Hepatocyte (in vitro differentiated cells): ENCODE data around the gene RREB1. TPM values are rescaled to one million over a fixed set of nuclear protein-coding genes. Genes with fewer than 3 reads are reported as not detected.
A peak's percentile ranks its signal among the peaks of the same experiment; 100 is the strongest.
"Not testable (repeated sequence)": the region's sequence is repeated elsewhere in the genome, so short reads cannot be mapped to it uniquely, and the experiment has no call there.

ENCODE experiments used
- DNase-seq: peaks from one replicate; pipeline ENCODE4 v3.0.0-alpha.2; 2016; ENCODE audit warnings: low spot score
- H2AFZ ChIP-seq: fragments of 200-600 bp; sonication (generic); 2 replicates; pipeline ENCODE4 v1.6.0; 2016; ENCODE audit warnings: antibody characterized with exemption, mild to moderate bottlenecking
- H3K27ac ChIP-seq: fragments of 200-600 bp; sonication (generic); 2 replicates; pipeline ENCODE4 v1.5.1; 2016; ENCODE audit warnings: mild to moderate bottlenecking
- H3K27me3 ChIP-seq: fragments of 200-600 bp; sonication (generic); 2 replicates; pipeline ENCODE4 v1.6.1; 2016
- H3K36me3 ChIP-seq: fragments of 200-600 bp; sonication (generic); replicated peaks from 2 replicates; pipeline ENCODE4 v1.5.1; 2016; ENCODE audit warnings: low read depth; ENCODE audit not compliant: insufficient read depth
- H3K4me1 ChIP-seq: fragments of 200-600 bp; sonication (generic); 2 replicates; pipeline ENCODE4 v1.5.1; 2016; ENCODE audit warnings: mild to moderate bottlenecking, moderate library complexity; ENCODE audit not compliant: insufficient read depth
- H3K4me2 ChIP-seq: fragments of 200-600 bp; sonication (generic); 2 replicates; pipeline ENCODE4 v1.6.0; 2016
- H3K4me3 ChIP-seq: fragments of 200-600 bp; sonication (generic); 2 replicates; pipeline ENCODE4 v1.5.1; 2016; ENCODE audit warnings: mild to moderate bottlenecking
- H3K79me2 ChIP-seq: fragments of 200-600 bp; sonication (generic); 2 replicates; pipeline ENCODE4 v1.6.0; 2017; ENCODE audit warnings: mild to moderate bottlenecking
- H3K9me2 ChIP-seq: fragments of 200-600 bp; sonication (generic); replicated peaks from 2 replicates; pipeline ENCODE4 v1.6.0; 2017; ENCODE audit warnings: mild to moderate bottlenecking; ENCODE audit not compliant: insufficient read depth
- H3K9me3 ChIP-seq: fragments of 200-600 bp; sonication (generic); 2 replicates; pipeline ENCODE4 v1.5.1; 2016; ENCODE audit warnings: low read depth, mild to moderate bottlenecking
- H4K20me1 ChIP-seq: fragments of 200-600 bp; sonication (generic); 2 replicates; pipeline ENCODE4 v1.6.0; 2016; ENCODE audit warnings: mild to moderate bottlenecking; ENCODE audit not compliant: insufficient read depth, poor library complexity, severe bottlenecking
- EZH2 ChIP-seq: fragments of 200-600 bp; sonication (generic); IDR thresholded peaks from 2 replicates; pipeline ENCODE4 v1.6.1; 2016; ENCODE audit warnings: antibody characterized with exemption, mild to moderate bottlenecking, borderline replicate concordance
- EZH2phosphoT487 ChIP-seq: fragments of 200-600 bp; sonication (generic); IDR thresholded peaks from one replicate; pipeline ENCODE4 v1.6.1; 2018; ENCODE audit warnings: antibody characterized with exemption, mild to moderate bottlenecking, low read depth, moderate library complexity; ENCODE audit not compliant: unreplicated experiment, severe bottlenecking
- WGBS: methylation state at CpG from one replicate; pipeline ENCODE4 v1.1.6; 2016; ENCODE audit warnings: low lambda C conversion rate; ENCODE audit errors: missing lambda C conversion rate; 5-methylcytosine and 5-hydroxymethylcytosine counted together
- polyA plus RNA-seq: library from polyadenylated mRNA; unstranded; fragments of >200 nt; fragmentation: Nextera tagmentation; extraction: Ambion mirVana; gene quantifications from 2 replicates; pipeline ENCODE4 v1.2.1, GENCODE V29; 2016
- total RNA-seq: library from RNA; depleted of rRNA; stranded (reverse); fragments of >200 nt; gene quantifications from 2 replicates; pipeline ENCODE4 v1.2.3, GENCODE V29; 2014
- TF ChIP-seq, protein P1 (sequence below): fragments of 200-600 bp; sonication (generic); IDR thresholded peaks from 2 replicates; pipeline ENCODE4 v1.5.1; 2016; ENCODE audit warnings: antibody characterized with exemption, mild to moderate bottlenecking; ENCODE audit not compliant: poor library complexity

Gene RREB1
- total and polyA plus RNA-seq, 2 experiments from 2014 or later, result 15.2 to 28.7 TPM

DNA sequence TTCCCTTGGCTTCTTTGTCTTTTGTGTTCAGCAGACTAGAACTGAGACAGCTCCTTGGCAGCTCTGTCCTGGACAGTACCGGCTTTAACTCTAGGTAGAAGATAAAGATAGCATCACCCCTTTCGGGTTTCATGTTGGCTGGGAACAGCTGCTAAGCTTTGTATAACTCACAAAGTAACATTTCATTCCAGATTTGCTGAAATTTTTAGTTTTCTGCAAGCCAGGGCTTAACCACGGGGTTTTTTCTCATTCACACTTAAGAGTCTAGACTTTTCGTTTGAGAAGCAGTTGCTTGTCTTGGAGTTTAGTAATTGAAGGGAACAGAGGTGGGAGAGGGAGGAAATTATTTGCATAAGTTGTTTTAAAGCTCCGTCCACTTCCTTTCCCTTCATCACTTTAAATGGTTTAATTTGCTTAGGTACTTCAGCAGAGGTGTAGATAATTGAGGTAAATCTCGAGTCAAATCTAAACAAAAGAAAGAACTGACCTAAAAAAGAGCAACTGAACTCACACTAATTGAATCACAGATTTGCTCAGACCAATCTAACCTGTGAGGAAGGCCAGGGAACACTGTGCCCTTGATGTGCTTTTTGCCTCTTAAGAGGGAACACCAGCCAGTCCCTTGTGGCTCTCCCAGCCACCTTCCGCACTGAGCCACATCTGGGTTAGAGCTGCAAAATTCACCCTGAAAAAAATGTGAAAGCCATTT is 48.3 kb downstream of the RREB1 start:
- no peaks in the 10 kb centered on the region for H3K27me3 ChIP-seq
- DNase-seq, result no peak
- no peaks in the 10 kb centered on the region for H3K9me3 ChIP-seq
- TF ChIP-seq EZH2phosphoT487, result no peak
- TF ChIP-seq, protein P1, sequence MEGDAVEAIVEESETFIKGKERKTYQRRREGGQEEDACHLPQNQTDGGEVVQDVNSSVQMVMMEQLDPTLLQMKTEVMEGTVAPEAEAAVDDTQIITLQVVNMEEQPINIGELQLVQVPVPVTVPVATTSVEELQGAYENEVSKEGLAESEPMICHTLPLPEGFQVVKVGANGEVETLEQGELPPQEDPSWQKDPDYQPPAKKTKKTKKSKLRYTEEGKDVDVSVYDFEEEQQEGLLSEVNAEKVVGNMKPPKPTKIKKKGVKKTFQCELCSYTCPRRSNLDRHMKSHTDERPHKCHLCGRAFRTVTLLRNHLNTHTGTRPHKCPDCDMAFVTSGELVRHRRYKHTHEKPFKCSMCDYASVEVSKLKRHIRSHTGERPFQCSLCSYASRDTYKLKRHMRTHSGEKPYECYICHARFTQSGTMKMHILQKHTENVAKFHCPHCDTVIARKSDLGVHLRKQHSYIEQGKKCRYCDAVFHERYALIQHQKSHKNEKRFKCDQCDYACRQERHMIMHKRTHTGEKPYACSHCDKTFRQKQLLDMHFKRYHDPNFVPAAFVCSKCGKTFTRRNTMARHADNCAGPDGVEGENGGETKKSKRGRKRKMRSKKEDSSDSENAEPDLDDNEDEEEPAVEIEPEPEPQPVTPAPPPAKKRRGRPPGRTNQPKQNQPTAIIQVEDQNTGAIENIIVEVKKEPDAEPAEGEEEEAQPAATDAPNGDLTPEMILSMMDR, result no peak
- H3K36me3 ChIP-seq, result no peaks in the 10 kb centered on the region
- H3K4me3 ChIP-seq, result no peak overlapping the region
- H4K20me1 ChIP-seq, result peaks cover 22% of the 10 kb centered on the region
- peak overlapping the region; percentile 30 for H3K27ac ChIP-seq
- 65% methylated on average over 7 of the region's 7 CpGs for WGBS
- no peaks in the 10 kb centered on the region for H3K9me2 ChIP-seq
- H3K4me2 ChIP-seq, result no peak overlapping the region
- H3K79me2 ChIP-seq, result peaks cover 100% of the 10 kb centered on the region
- H3K4me1 ChIP-seq, result peaks cover 24% of the 10 kb centered on the region
- H2AFZ ChIP-seq, result no peak overlapping the region

DNA sequence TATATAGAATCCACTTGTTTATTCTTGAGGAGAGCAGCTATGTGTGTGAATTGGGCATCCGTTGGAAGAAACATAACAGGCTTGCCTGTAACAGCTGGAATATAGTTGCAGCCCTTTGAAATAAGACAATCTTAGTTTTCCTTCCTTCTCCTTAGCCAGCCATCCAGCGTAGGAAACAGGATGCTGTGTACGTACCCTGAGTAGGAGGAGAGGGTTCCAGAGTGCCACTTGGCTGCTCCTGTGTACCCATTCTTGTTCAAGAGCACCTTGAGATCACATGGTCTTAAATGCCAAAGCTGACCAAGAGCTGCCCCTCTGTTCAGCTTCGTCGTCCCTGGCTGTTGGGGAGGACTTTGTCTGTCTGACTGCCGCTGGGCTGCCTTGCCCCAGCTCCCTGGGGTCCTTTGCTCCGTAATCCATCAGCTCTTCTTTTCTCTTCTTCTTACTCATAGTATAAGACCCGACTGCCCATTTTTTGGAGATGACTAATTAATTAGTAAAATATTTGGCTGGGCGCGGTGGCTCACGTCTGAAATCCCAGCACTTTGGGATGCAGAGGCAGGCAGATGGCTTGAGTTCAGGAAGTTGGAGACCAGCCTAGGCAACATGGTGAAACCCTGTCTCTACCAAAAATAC is 49.0 kb downstream of the RREB1 start:
- Histone ChIP-seq H3K9me3 (no peaks in the 10 kb centered on the region), H3K9me2 (no peaks in the 10 kb centered on the region), H3K27ac (no peak overlapping the region), H3K4me3 (no peak overlapping the region), H3K36me3 (no peaks in the 10 kb centered on the region), H4K20me1 (peaks cover 22% of the 10 kb centered on the region), H2AFZ (no peak overlapping the region), H3K79me2 (peaks cover 100% of the 10 kb centered on the region), H3K4me2 (no peak overlapping the region), H3K4me1 (peaks cover 23% of the 10 kb centered on the region), H3K27me3 (no peaks in the 10 kb centered on the region)
- no peak for DNase-seq
- 86% methylated on average over 11 of the region's 11 CpGs for WGBS
- TF ChIP-seq EZH2 (no peak), EZH2phosphoT487 (no peak)
- TF ChIP-seq, protein P1, result no peak

DNA sequence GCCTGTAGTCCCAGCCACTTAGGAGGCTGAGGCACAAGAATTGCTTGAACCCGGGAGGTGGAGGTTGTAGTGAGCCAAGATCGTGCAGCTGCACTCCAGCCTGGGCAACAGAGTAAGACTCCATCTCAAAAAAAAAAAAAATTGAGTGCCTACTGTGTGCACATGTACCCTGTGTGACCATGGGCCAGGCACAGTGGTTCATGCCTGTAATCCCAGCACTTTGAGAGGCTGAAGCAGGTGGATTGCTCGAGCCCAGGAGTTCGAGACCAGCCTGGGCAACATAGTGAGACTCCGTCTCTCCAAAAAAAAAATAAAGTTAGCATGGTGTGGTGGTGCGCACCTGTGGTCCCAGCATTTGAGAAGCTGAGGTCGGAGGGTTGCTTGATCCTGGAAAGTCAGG is 49.5 kb downstream of the RREB1 start:
- H3K4me2 ChIP-seq, H3K9me2 ChIP-seq, H2AFZ ChIP-seq, H3K36me3 ChIP-seq, H3K27ac ChIP-seq, DNase-seq, H3K4me3 ChIP-seq, H3K9me3 ChIP-seq, H3K27me3 ChIP-seq: not testable (repeated sequence)
- H3K4me1 ChIP-seq, result peaks cover 22% of the 10 kb centered on the region
- WGBS, result 96% methylated on average over 7 of the region's 7 CpGs
- peaks cover 24% of the 10 kb centered on the region for H4K20me1 ChIP-seq
- H3K79me2 ChIP-seq, result peaks cover 100% of the 10 kb centered on the region

DNA sequence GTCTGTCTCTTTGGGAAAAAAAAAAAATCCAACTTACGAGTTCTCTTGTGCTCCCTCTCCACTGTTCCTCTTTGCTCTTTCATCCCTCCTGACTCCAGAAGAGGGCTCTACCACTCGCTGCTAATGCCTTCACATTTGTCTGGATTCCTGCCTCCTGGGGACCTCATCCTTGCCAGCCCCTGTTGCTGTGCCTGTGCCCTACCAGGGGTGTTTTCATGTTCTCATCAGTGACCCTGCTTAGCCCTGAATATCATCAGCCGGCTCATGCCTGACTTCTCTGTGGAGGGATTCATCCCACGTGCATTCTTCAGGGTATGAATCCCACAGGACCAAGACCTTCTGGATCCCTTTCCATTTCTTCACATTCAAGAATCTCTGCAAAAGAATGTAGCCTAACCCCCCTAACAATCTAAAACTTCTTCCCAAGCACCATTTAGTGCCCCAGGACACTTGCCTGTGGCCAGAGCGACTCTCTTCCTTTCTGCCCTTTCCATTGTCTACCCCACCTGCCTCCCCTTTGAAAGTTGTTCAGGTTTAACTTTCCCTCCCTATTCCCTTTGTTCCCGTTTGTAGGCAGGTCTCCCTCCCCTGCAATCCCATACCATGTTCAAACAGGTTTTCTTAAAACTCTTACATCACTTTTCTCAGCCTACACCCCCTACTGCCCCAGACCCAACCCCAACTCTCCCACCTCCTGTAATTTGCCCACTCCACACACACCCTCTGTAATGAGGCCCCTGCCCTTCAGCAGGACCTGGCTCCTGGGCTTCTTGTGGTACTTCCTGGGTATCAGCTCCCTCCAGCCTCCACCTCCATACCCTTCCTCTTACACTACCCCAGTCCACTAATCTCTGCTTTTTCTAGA is 50.2 kb downstream of the RREB1 start:
- no peaks in the 10 kb centered on the region for H3K9me2 ChIP-seq
- H2AFZ ChIP-seq, result no peak overlapping the region
- H3K4me2 ChIP-seq, result no peak overlapping the region
- peak overlapping the region; percentile 15 for H3K27ac ChIP-seq
- H4K20me1 ChIP-seq, result peaks cover 29% of the 10 kb centered on the region
- no peaks in the 10 kb centered on the region for H3K36me3 ChIP-seq
- no peak for TF ChIP-seq EZH2phosphoT487
- TF ChIP-seq, protein P1, result no peak
- no peak for TF ChIP-seq EZH2
- no peak overlapping the region for H3K4me3 ChIP-seq
- 76% methylated on average over 6 of the region's 6 CpGs for WGBS
- DNase-seq, result no peak
- no peaks in the 10 kb centered on the region for H3K27me3 ChIP-seq
- H3K9me3 ChIP-seq, result no peaks in the 10 kb centered on the region
- H3K79me2 ChIP-seq, result peaks cover 100% of the 10 kb centered on the region
- peaks cover 23% of the 10 kb centered on the region for H3K4me1 ChIP-seq
